HEK293 (cell line): ENCODE data around the gene GLB1L.

Experiments
- CTCF ChIA-PET: fragments of 350-600 bp; formaldehyde crosslinking; extraction: SDS; loops from one replicate; lab custom pipeline; 2021; ENCODE audit warnings: antibody characterized with exemption; lab: Yijun Ruan, JAX
- POLR2A ChIA-PET: fragments of 300-600 bp; formaldehyde crosslinking; extraction: SDS; loops from one replicate; lab custom pipeline; 2020; ENCODE audit warnings: antibody characterized with exemption, inconsistent platforms; lab: Yijun Ruan, JAX
- H3K27ac ChIP-seq: fragments of 200-500 bp; sonication (Bioruptor generic); 2 replicates; pipeline ENCODE4 v1.5.1; 2014; ENCODE audit warnings: low read depth, low read length, control low read depth, inconsistent platforms; ENCODE audit errors: extremely low read depth
- H3K36me3 ChIP-seq, 2 experiments: fragments of 200-500 bp in 1 of 2; sonication (Bioruptor generic) in 1 of 2; 1 replicate in 1 of 2; 2 replicates in 1 of 2; pipeline ENCODE4 v1.5.1; 2014 to 2017; ENCODE audit warnings: inconsistent platforms in 2 of 2, low read length in 2 of 2; ENCODE audit not compliant: control insufficient read depth in 2 of 2, insufficient read depth in 1 of 2
- H3K4me1 ChIP-seq: fragments of 200-500 bp; sonication (Bioruptor generic); 2 replicates; pipeline ENCODE4 v1.5.1; 2014; ENCODE audit warnings: mild to moderate bottlenecking, low read length, inconsistent platforms; ENCODE audit not compliant: control insufficient read depth, insufficient read depth
- H3K4me3 ChIP-seq: 2 replicates; pipeline ENCODE4 v1.5.1; 2011; ENCODE audit warnings: low read depth, mild to moderate bottlenecking, control low read depth, low read length, moderate library complexity
- H3K9me3 ChIP-seq: fragments of 200-500 bp; sonication (Bioruptor generic); 2 replicates; pipeline ENCODE4 v1.5.1; 2014; ENCODE audit warnings: low read depth, low read length, inconsistent platforms; ENCODE audit not compliant: control insufficient read depth, insufficient read depth
- CTCF ChIP-seq: fragments of 450-650 bp; formaldehyde crosslinking; IDR thresholded peaks from 2 replicates; pipeline ENCODE4 v1.5.1; 2016; ENCODE audit warnings: missing biosample characterization, missing genetic modification characterization
- GLIS1 ChIP-seq: fragments of 450-650 bp; formaldehyde crosslinking; IDR thresholded peaks from 2 replicates; pipeline ENCODE4 v1.5.1; 2016; ENCODE audit warnings: missing biosample characterization, missing genetic modification characterization
- GLIS2 ChIP-seq: fragments of 450-650 bp; formaldehyde crosslinking; IDR thresholded peaks from 2 replicates; pipeline ENCODE4 v1.5.1; 2016; ENCODE audit warnings: missing biosample characterization, missing genetic modification characterization
- KLF10 ChIP-seq: fragments of 450-650 bp; IDR thresholded peaks from 2 replicates; pipeline ENCODE4 v1.5.1; 2018; ENCODE audit warnings: missing biosample characterization, mild to moderate bottlenecking, missing genetic modification characterization
- KLF8 ChIP-seq: fragments of 450-650 bp; formaldehyde crosslinking; IDR thresholded peaks from 2 replicates; pipeline ENCODE4 v1.5.1; 2016; ENCODE audit warnings: missing biosample characterization, missing genetic modification characterization
- KLF9 ChIP-seq: fragments of 450-650 bp; formaldehyde crosslinking; IDR thresholded peaks from 2 replicates; pipeline ENCODE4 v1.5.1; 2016; ENCODE audit warnings: missing biosample characterization, missing genetic modification characterization, low read depth
- PATZ1 ChIP-seq: fragments of 450-650 bp; formaldehyde crosslinking; IDR thresholded peaks from 2 replicates; pipeline ENCODE4 v1.5.1; 2016; ENCODE audit warnings: missing biosample characterization, missing genetic modification characterization
- SP3 ChIP-seq: fragments of 450-650 bp; formaldehyde crosslinking; IDR thresholded peaks from 2 replicates; pipeline ENCODE4 v1.5.1; 2016; ENCODE audit warnings: missing biosample characterization, missing genetic modification characterization
- ZBTB20 ChIP-seq: fragments of 450-650 bp; formaldehyde crosslinking; IDR thresholded peaks from 2 replicates; pipeline ENCODE4 v1.5.1; 2016; ENCODE audit warnings: missing biosample characterization, missing genetic modification characterization
- ZBTB21 ChIP-seq: fragments of 450-650 bp; formaldehyde crosslinking; IDR thresholded peaks from 2 replicates; pipeline ENCODE4 v1.5.1; 2017; ENCODE audit warnings: missing biosample characterization, missing genetic modification characterization
- ZBTB26 ChIP-seq: fragments of 450-650 bp; formaldehyde crosslinking; optimal IDR thresholded peaks from 2 replicates; pipeline ENCODE3; 2016; ENCODE audit warnings: missing biosample characterization, mild to moderate bottlenecking, missing genetic modification characterization
- ZBTB8A ChIP-seq: fragments of 450-650 bp; formaldehyde crosslinking; IDR thresholded peaks from 2 replicates; pipeline ENCODE4 v1.5.1; 2016; ENCODE audit warnings: missing biosample characterization, missing genetic modification characterization
- ZEB2 ChIP-seq: fragments of 450-650 bp; formaldehyde crosslinking; IDR thresholded peaks from 2 replicates; pipeline ENCODE4 v1.5.1; 2016; ENCODE audit warnings: missing biosample characterization, missing genetic modification characterization
- ZFHX2 ChIP-seq: fragments of 450-650 bp; formaldehyde crosslinking; conservative IDR thresholded peaks from 2 replicates; pipeline ENCODE4 v1.5.1; 2016; ENCODE audit warnings: missing biosample characterization, missing genetic modification characterization
- ZIC2 ChIP-seq: fragments of 450-650 bp; formaldehyde crosslinking; IDR thresholded peaks from 2 replicates; pipeline ENCODE4 v1.5.1; 2016; ENCODE audit warnings: missing biosample characterization, missing genetic modification characterization
- ZNF223 ChIP-seq: fragments of 450-650 bp; formaldehyde crosslinking; IDR thresholded peaks from 2 replicates; pipeline ENCODE4 v1.5.1; 2016; ENCODE audit warnings: missing biosample characterization, missing genetic modification characterization
- ZNF335 ChIP-seq: fragments of 450-650 bp; formaldehyde crosslinking; conservative IDR thresholded peaks from 2 replicates; pipeline ENCODE4 v1.5.1; 2016; ENCODE audit warnings: missing biosample characterization, missing genetic modification characterization
- ZNF341 ChIP-seq: fragments of 450-650 bp; formaldehyde crosslinking; IDR thresholded peaks from 2 replicates; pipeline ENCODE4; 2016; ENCODE audit warnings: low read depth, missing biosample characterization, missing genetic modification characterization
- ZNF394 ChIP-seq: fragments of 450-650 bp; formaldehyde crosslinking; IDR thresholded peaks from 2 replicates; pipeline ENCODE4 v1.5.1; 2016; ENCODE audit warnings: missing biosample characterization, missing genetic modification characterization, mild to moderate bottlenecking, moderate library complexity, borderline replicate concordance
- ZNF398 ChIP-seq: fragments of 450-650 bp; formaldehyde crosslinking; IDR thresholded peaks from 2 replicates; pipeline ENCODE4 v1.5.1; 2017; ENCODE audit warnings: missing biosample characterization, missing genetic modification characterization
- ZNF404 ChIP-seq: fragments of 450-650 bp; formaldehyde crosslinking; IDR thresholded peaks from 2 replicates; pipeline ENCODE4 v1.5.1; 2017; ENCODE audit warnings: missing biosample characterization, missing genetic modification characterization
- ZNF423 ChIP-seq: fragments of 450-650 bp; formaldehyde crosslinking; IDR thresholded peaks from 2 replicates; pipeline ENCODE4 v1.5.1; 2016; ENCODE audit warnings: missing biosample characterization, missing genetic modification characterization
- ZNF473 ChIP-seq: fragments of 450-650 bp; formaldehyde crosslinking; IDR thresholded peaks from 2 replicates; pipeline ENCODE4 v1.5.1; 2017; ENCODE audit warnings: missing biosample characterization, missing genetic modification characterization
- ZNF558 ChIP-seq: fragments of 450-650 bp; formaldehyde crosslinking; IDR thresholded peaks from 2 replicates; pipeline ENCODE4 v1.5.1; 2016; ENCODE audit warnings: missing biosample characterization, missing genetic modification characterization
- ZNF561 ChIP-seq: fragments of 450-650 bp; IDR thresholded peaks from 2 replicates; pipeline ENCODE4 v1.5.1; 2018; ENCODE audit warnings: missing biosample characterization, missing genetic modification characterization, borderline replicate concordance
- ZNF677 ChIP-seq: fragments of 450-650 bp; IDR thresholded peaks from 2 replicates; pipeline ENCODE4 v1.5.0; 2018; ENCODE audit warnings: missing biosample characterization, mild to moderate bottlenecking, missing genetic modification characterization, moderate library complexity
- ZXDB ChIP-seq: fragments of 450-650 bp; formaldehyde crosslinking; IDR thresholded peaks from 2 replicates; pipeline ENCODE4 v1.5.1; 2016; ENCODE audit warnings: missing biosample characterization, missing genetic modification characterization
- TF ChIP-seq, protein P1 (sequence below): fragments of 450-650 bp; formaldehyde crosslinking; IDR thresholded peaks from 2 replicates; pipeline ENCODE4 v1.5.1; 2017; ENCODE audit warnings: missing biosample characterization, missing genetic modification characterization

The GLB1L gene

DNA sequence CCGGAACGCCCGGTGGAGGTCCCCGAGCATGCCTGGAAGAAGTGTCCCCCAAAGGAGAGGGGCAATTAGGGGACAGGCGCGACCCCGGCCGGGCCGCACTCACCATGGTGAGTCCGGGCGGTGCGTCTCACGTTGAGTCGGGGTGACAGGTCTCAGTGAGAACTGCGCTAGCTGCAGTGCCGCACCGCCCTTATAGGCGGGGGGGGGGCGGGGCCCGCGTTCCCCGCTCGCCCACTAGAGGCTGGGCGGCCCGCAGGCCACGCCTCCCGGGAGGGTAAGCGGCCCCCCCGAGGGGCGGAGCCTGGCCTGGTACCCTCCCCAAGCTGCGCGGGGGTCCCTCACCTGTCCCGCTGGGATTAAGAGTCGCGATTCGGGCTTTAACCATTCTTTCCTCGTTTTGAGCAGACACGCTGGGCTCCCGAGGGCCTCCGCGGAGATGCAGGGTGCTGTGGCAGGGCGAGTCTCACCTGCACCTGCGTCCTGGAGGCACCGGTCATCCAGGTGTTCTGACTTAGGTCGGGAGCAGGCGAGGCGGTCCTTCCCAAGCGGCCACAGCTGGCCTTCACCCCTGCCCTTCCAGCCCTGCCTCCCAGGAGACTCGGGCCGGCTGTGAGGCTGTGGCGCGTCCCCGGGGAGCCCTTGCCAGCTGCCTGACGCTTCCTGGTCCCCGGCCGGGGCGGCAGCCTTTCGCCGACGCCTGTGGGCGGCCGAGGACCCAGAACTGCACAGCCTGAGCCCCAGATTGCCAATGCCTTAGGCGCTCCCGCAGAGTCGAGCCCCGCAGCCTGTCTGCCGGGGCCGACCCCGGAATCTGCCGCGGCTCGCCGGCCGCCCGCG, 8.7 kb upstream of the GLB1L start, which contains the start of gene TUBA4A:
Gene TUBA4A, minus strand, starts transcription at position 166 of the 837 bp plus-strand sequence. Its CDS starts 60 bp downstream, at position 106.
- no peak within 1 kb of the TSS for H3K27ac ChIP-seq
- H3K4me1 ChIP-seq, result peaks cover 4% of the 10 kb centered on the region; the same call in 1 of the 2 replicates
- ChIA-PET POLR2A (interaction anchor here (0.6 to 3.2 kb wide), 8 partner anchors 9 to 1269 kb away, joined by 3 to 17 read pairs (median 4); partner anchors contain the start of genes GLB1L and STK16), CTCF (interaction anchor here (0.5 to 3.6 kb wide), 7 partner anchors 13 to 132 kb away, joined by 3 to 22 read pairs (median 4); no protein-coding TSS in a partner anchor)
- no peaks in the 10 kb centered on the region for H3K9me3 ChIP-seq
- H3K36me3 ChIP-seq, result peaks cover 0 to 8% of the 10 kb centered on the region in 2 experiments; a peak in 1 of 3 replicates
- H3K4me3 ChIP-seq, result peak within 1 kb of the TSS; percentile 55
- TF ChIP-seq ZNF561 (tag by site-specific recombination) (0 out of 2 replicates have a peak, but pooled peaks have one; percentile 24), ZNF423 (tag by site-specific recombination) (peak; percentile 55), KLF9 (tag by site-specific recombination) (peak; percentile 84), ZBTB21 (no peak), CTCF (tag by site-specific recombination) (0 out of 2 replicates have a peak, but pooled peaks have one; percentile 6), ZNF404 (no peak), ZBTB20 (tag by site-specific recombination) (peak; percentile 82), ZBTB26 (tag by site-specific recombination) (peak; percentile 56), GLIS1 (tag by site-specific recombination) (peak; percentile 92), ZXDB (tag by site-specific recombination) (0 out of 2 replicates have a peak, but pooled peaks have one; percentile 17), ZNF223 (tag by site-specific recombination) (no peak), ZNF335 (tag by site-specific recombination) (peak; percentile 90), ZBTB8A (tag by site-specific recombination) (peak; percentile 20; the same call in 1 of the 2 replicates), ZNF473 (no peak), ZIC2 (peak; percentile 88), ZNF394 (tag by site-specific recombination) (no peak), SP3 (tag by site-specific recombination) (peak; percentile 93), ZFHX2 (tag by site-specific recombination) (peak; percentile 42), ZNF341 (peak; percentile 19; the same call in 1 of the 2 replicates), KLF10 (tag by site-specific recombination) (peak; percentile 43; the same call in 1 of the 2 replicates), ZNF677 (tag by site-specific recombination) (no peak), ZNF398 (tag by site-specific recombination) (peak; percentile 55; the same call in 1 of the 2 replicates), ZEB2 (tag by site-specific recombination) (peak; percentile 88), PATZ1 (tag by site-specific recombination) (peak; percentile 84), ZNF558 (tag by site-specific recombination) (no peak), GLIS2 (tag by site-specific recombination) (peak; percentile 88), KLF8 (tag by site-specific recombination) (peak; percentile 55; the same call in 1 of the 2 replicates)
- TF ChIP-seq, protein P1, sequence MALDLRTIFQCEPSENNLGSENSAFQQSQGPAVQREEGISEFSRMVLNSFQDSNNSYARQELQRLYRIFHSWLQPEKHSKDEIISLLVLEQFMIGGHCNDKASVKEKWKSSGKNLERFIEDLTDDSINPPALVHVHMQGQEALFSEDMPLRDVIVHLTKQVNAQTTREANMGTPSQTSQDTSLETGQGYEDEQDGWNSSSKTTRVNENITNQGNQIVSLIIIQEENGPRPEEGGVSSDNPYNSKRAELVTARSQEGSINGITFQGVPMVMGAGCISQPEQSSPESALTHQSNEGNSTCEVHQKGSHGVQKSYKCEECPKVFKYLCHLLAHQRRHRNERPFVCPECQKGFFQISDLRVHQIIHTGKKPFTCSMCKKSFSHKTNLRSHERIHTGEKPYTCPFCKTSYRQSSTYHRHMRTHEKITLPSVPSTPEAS (tag by site-specific recombination), result no peak
